SK-N-SH treated with all-trans-retinoic acid at 6 μM for 48 hours (cell line): ENCODE results near the gene SARS1.

ENCODE experiments used
- ATAC-seq: fragments of 200-7000 bp; cut with Tn5 transposase; 3 replicates; pipeline ENCODE4 v1.9.1; 2020; ENCODE audit warnings: mild to moderate bottlenecking, moderate library complexity
- ARNTL ChIP-seq: fragments of 450-650 bp; formaldehyde crosslinking; IDR thresholded peaks from 2 replicates; pipeline ENCODE4 v1.5.0; 2020; ENCODE audit warnings: low read depth, mild to moderate bottlenecking, moderate library complexity, borderline replicate concordance
- BACH2 ChIP-seq: fragments of 250-450 bp; sonication (Bioruptor Pico); IDR thresholded peaks from 2 replicates; pipeline ENCODE4 v1.9.0; 2021; ENCODE audit warnings: mild to moderate bottlenecking, borderline replicate concordance
- CREB5 ChIP-seq: fragments of 250-450 bp; sonication (Bioruptor Pico); IDR thresholded peaks from 2 replicates; pipeline ENCODE4 v1.5.1; 2020; ENCODE audit warnings: low read depth, mild to moderate bottlenecking, moderate library complexity
- CSDC2 ChIP-seq: fragments of 250-450 bp; sonication (Bioruptor Pico); IDR thresholded peaks from 2 replicates; pipeline ENCODE4 v1.5.0; 2020; ENCODE audit warnings: mild to moderate bottlenecking, moderate library complexity
- CSRNP3 ChIP-seq: fragments of 250-450 bp; sonication (Bioruptor Pico); IDR thresholded peaks from 2 replicates; pipeline ENCODE4 v1.5.1; 2021; ENCODE audit warnings: mild to moderate bottlenecking, moderate library complexity
- ESRRG ChIP-seq: fragments of 250-450 bp; sonication (Bioruptor Pico); IDR thresholded peaks from 2 replicates; pipeline ENCODE4 v1.6.1; 2021; ENCODE audit warnings: mild to moderate bottlenecking
- GLIS3 ChIP-seq: fragments of 250-450 bp; sonication (Bioruptor Pico); IDR thresholded peaks from 2 replicates; pipeline ENCODE4 v1.5.0; 2020; ENCODE audit warnings: mild to moderate bottlenecking, moderate library complexity
- ISL1 ChIP-seq: fragments of 250-450 bp; sonication (Bioruptor Pico); IDR thresholded peaks from 2 replicates; pipeline ENCODE4 v2.1.2; 2022; ENCODE audit warnings: mild to moderate bottlenecking, moderate library complexity
- OSR1 ChIP-seq: fragments of 250-450 bp; sonication (Bioruptor Pico); IDR thresholded peaks from 2 replicates; pipeline ENCODE4 v1.8.0; 2022; ENCODE audit warnings: moderate library complexity, mild to moderate bottlenecking, inconsistent platforms
- PATZ1 ChIP-seq: fragments of 250-450 bp; sonication (Bioruptor Pico); IDR thresholded peaks from 2 replicates; pipeline ENCODE4 v1.8.0; 2020; ENCODE audit warnings: mild to moderate bottlenecking, moderate library complexity, borderline replicate concordance
- POU6F1 ChIP-seq: fragments of 250-450 bp; sonication (Bioruptor Pico); IDR thresholded peaks from 2 replicates; pipeline ENCODE4 v1.8.0; 2021; ENCODE audit warnings: low read depth, mild to moderate bottlenecking, moderate library complexity, borderline replicate concordance
- PPARA ChIP-seq: fragments of 250-450 bp; sonication (Bioruptor Pico); IDR thresholded peaks from 2 replicates; pipeline ENCODE4 v1.5.0; 2020; ENCODE audit warnings: mild to moderate bottlenecking, borderline replicate concordance
- RARB ChIP-seq: fragments of 250-450 bp; sonication (Bioruptor Pico); IDR thresholded peaks from 2 replicates; pipeline ENCODE4 v1.8.0; 2021; ENCODE audit warnings: mild to moderate bottlenecking, moderate library complexity
- SNAI2 ChIP-seq: fragments of 250-450 bp; sonication (Bioruptor Pico); IDR thresholded peaks from 2 replicates; pipeline ENCODE4 v1.5.0; 2020; ENCODE audit warnings: mild to moderate bottlenecking, moderate library complexity
- TCF4 ChIP-seq: fragments of 250-450 bp; sonication (Bioruptor Pico); IDR thresholded peaks from 2 replicates; pipeline ENCODE4 v1.8.0; 2021; ENCODE audit warnings: mild to moderate bottlenecking, moderate library complexity, borderline replicate concordance
- TOX ChIP-seq: fragments of 250-450 bp; sonication (Bioruptor Pico); IDR thresholded peaks from 2 replicates; pipeline ENCODE4 v1.8.0; 2021; ENCODE audit warnings: mild to moderate bottlenecking, moderate library complexity, borderline replicate concordance
- TSHZ2 ChIP-seq: fragments of 250-450 bp; sonication (Bioruptor Pico); IDR thresholded peaks from 2 replicates; pipeline ENCODE4 v1.5.0; 2020; ENCODE audit warnings: mild to moderate bottlenecking, moderate library complexity
- ZC3H10 ChIP-seq: fragments of 250-450 bp; sonication (Bioruptor Pico); IDR thresholded peaks from 2 replicates; pipeline ENCODE4 v1.5.1; 2021; ENCODE audit warnings: mild to moderate bottlenecking, moderate library complexity
- ZFP3 ChIP-seq: fragments of 250-450 bp; sonication (Bioruptor Pico); IDR thresholded peaks from 2 replicates; pipeline ENCODE4 v1.5.0; 2020; ENCODE audit warnings: mild to moderate bottlenecking, moderate library complexity
- ZFP30 ChIP-seq: fragments of 450-650 bp; formaldehyde crosslinking; IDR thresholded peaks from 2 replicates; pipeline ENCODE4 v1.5.0; 2022; ENCODE audit warnings: mild to moderate bottlenecking, moderate library complexity
- ZNF565 ChIP-seq: fragments of 450-650 bp; formaldehyde crosslinking; conservative IDR thresholded peaks from 2 replicates; pipeline ENCODE4 v1.5.0; 2020; ENCODE audit warnings: low read depth, mild to moderate bottlenecking, moderate library complexity
- ZNF70 ChIP-seq: fragments of 450-650 bp; formaldehyde crosslinking; IDR thresholded peaks from 2 replicates; pipeline ENCODE4 v1.5.0; 2020; ENCODE audit warnings: mild to moderate bottlenecking, moderate library complexity
- ZNF8 ChIP-seq: fragments of 450-650 bp; formaldehyde crosslinking; IDR thresholded peaks from 2 replicates; pipeline ENCODE4 v1.5.0; 2020; ENCODE audit warnings: mild to moderate bottlenecking, moderate library complexity

The SARS1 gene

GRCh38 chr1:109241841-109242345 is 28.2 kb downstream of the SARS1 start (continued):
- TF ChIP-seq TCF4 = no peak
- no peak for TF ChIP-seq ZFP30
- no peak for TF ChIP-seq CSDC2 (CRISPR knock-in tag)
- TF ChIP-seq TOX = no peak
- TF ChIP-seq, all 23 proteins: peak for 0

- TF ChIP-seq RARB (CRISPR knock-in tag) (no peak), ZFP30 (no peak), BACH2 (CRISPR knock-in tag) (no peak), CREB5 (CRISPR knock-in tag) (no peak), TOX (no peak), ISL1 (CRISPR knock-in tag) (no peak), CSRNP3 (CRISPR knock-in tag) (no peak), ARNTL (CRISPR knock-in tag) (no peak), ZNF70 (CRISPR knock-in tag) (no peak), ZC3H10 (CRISPR knock-in tag) (no peak), ESRRG (CRISPR knock-in tag) (no peak), ZNF565 (CRISPR knock-in tag) (no peak), PPARA (CRISPR knock-in tag) (no peak), SNAI2 (CRISPR knock-in tag) (no peak)
- TF ChIP-seq, all 23 proteins: peak for 0
- no peak for ATAC-seq
These were observed 28.7 kb downstream of the SARS1 start for GRCh38 chr1:109242387-109242786.

- no peak for TF ChIP-seq ZNF565 (CRISPR knock-in tag)
- TF ChIP-seq PPARA (CRISPR knock-in tag) = no peak
- TF ChIP-seq RARB (CRISPR knock-in tag) = no peak
- no peak for TF ChIP-seq TOX
- no peak for TF ChIP-seq ESRRG (CRISPR knock-in tag)
- no peak for TF ChIP-seq CSDC2 (CRISPR knock-in tag)
- TF ChIP-seq ISL1 (CRISPR knock-in tag) = no peak
- no peak for TF ChIP-seq POU6F1 (CRISPR knock-in tag)
- TF ChIP-seq ZNF8 (CRISPR knock-in tag) = no peak
- no peak for TF ChIP-seq CREB5 (CRISPR knock-in tag)
- no peak for TF ChIP-seq ZFP30
- TF ChIP-seq SNAI2 (CRISPR knock-in tag) = no peak
- TF ChIP-seq PATZ1 (CRISPR knock-in tag) = no peak
- TF ChIP-seq GLIS3 (CRISPR knock-in tag) = no peak
- TF ChIP-seq, all 23 proteins: peak for 0
- no peak for ATAC-seq
These were observed 29.5 kb downstream of the SARS1 start for GRCh38 chr1:109243221-109243620.

GRCh38 chr1:109243860-109244552 is 30.3 kb downstream of the SARS1 start:
- TF ChIP-seq TCF4 (no peak), ZNF565 (CRISPR knock-in tag) (no peak), ZFP30 (no peak), PPARA (CRISPR knock-in tag) (no peak), RARB (CRISPR knock-in tag) (no peak), GLIS3 (CRISPR knock-in tag) (no peak), BACH2 (CRISPR knock-in tag) (no peak), ZFP3 (CRISPR knock-in tag) (no peak), ZC3H10 (CRISPR knock-in tag) (no peak), OSR1 (CRISPR knock-in tag) (no peak), ESRRG (CRISPR knock-in tag) (no peak), CSDC2 (CRISPR knock-in tag) (no peak), TSHZ2 (CRISPR knock-in tag) (no peak), ISL1 (CRISPR knock-in tag) (no peak)

More at GRCh38 chr1:109243860-109244552, 30.3 kb downstream of the SARS1 start:
- ATAC-seq = no peak
